K562 treated with DMSO at 1 percent for 48 hours (cell line): ENCODE measurements around the gene ZFAND2A. TPM values are rescaled to one million over a fixed set of nuclear protein-coding genes. Genes with fewer than 3 reads are reported as not detected.

Source experiments
- total RNA-seq: library from RNA; unstranded; fragments of 300-600 nt; gene quantifications from 2 replicates; pipeline ENCODE4 v1.2.3, GENCODE V29; 2022; ENCODE audit warnings: low replicate concordance; ENCODE audit errors: extremely low read depth

The ZFAND2A gene
- not detected in 2 replicates for total RNA-seq

GRCh38 chr7:1159891-1160669 lies at the start of gene ZFAND2A:
TSS of gene ZFAND2A (minus strand) at chr7:1160196. CDS start at chr7:1158212, 1,984 bp downstream.

Other genes starting within 250 kb of the ZFAND2A start
- not detected in 2 replicates for gene ADAP1, start 205.5 kb downstream of the ZFAND2A start, total RNA-seq
- gene COX19, start 184.6 kb downstream of the ZFAND2A start, total RNA-seq: not detected in 2 replicates
- not detected in 2 replicates for gene CYP2W1, start 177.0 kb downstream of the ZFAND2A start, total RNA-seq
- gene GPR146, start 115.7 kb downstream of the ZFAND2A start, total RNA-seq: not detected in 2 replicates
- gene GPER1, start 72.1 kb downstream of the ZFAND2A start, total RNA-seq: not detected in 2 replicates
- not detected in 2 replicates for gene UNCX, start 72.7 kb upstream of the ZFAND2A start, total RNA-seq